ENCODE measurements around the gene GZF1. TPM values are rescaled to one million over a fixed set of nuclear protein-coding genes. Genes with fewer than 3 reads are reported as not detected.

The GZF1 gene
- total and polyA plus RNA-seq, 7 experiments from 2014 or later: 1.4 to 44.0 (median 14.9) TPM

GRCh38 chr20:23357767-23358562 is 4.0 kb upstream of the GZF1 start:
- peak overlapping the region; percentile 94 to 98 (median 97) for H3K27ac Mint-ChIP-seq
- peak; percentile 97 to 99 (median 98) for DNase-seq
- ATAC-seq: peak; percentile 81
- CTCF ChIA-PET: interaction anchor here (1.5 to 2.3 kb wide), 3 partner anchors 8 to 64 kb away, joined by 4 to 12 read pairs (median 6); partner anchors contain the start of genes NAPB and NXT1
- H3K4me1 Mint-ChIP-seq: peaks cover 17 to 38% (median 34%) of the 10 kb centered on the region in 7 donors
- Histone ChIP-seq H3K36me3 (ENCODE audit: control insufficient read depth in 2 of 3, insufficient read depth in 3 of 3, low read length in 3 of 3) (peaks cover 0 to 10% (median 0%) of the 10 kb centered on the region in 3 experiments), H3K4me3 (ENCODE audit: low read length) (peak overlapping the region; percentile 85), H3K4me1 (ENCODE audit: control insufficient read depth in 2 of 2, insufficient read depth in 2 of 2, low read length in 2 of 2) (peaks cover 14 to 22% of the 10 kb centered on the region in 2 donors), H3K27me3 (ENCODE audit: control insufficient read depth in 2 of 2, insufficient read depth in 2 of 2, low read length in 2 of 2) (no peaks in the 10 kb centered on the region), H3K9me3 (ENCODE audit: control insufficient read depth in 2 of 3, low read length in 3 of 3) (no peaks in the 10 kb centered on the region), H3K27ac (ENCODE audit: low read depth, low read length) (peak overlapping the region; percentile 92)
- H3K36me3 Mint-ChIP-seq: peaks cover 0 to 10% (median 0%) of the 10 kb centered on the region in 5 donors
- H3K4me3 Mint-ChIP-seq: peak overlapping the region; percentile 91 to 95 (median 93)
- POLR2A ChIA-PET: interaction anchor here (0.6 to 5.0 kb wide), 8 partner anchors 8 to 1700 kb away, joined by 3 to 88 read pairs (median 4); partner anchors contain the start of genes ACSS1, NAPB and NXT1
- peaks cover 0 to 7% (median 0%) of the 10 kb centered on the region in 11 donors for H3K9me3 Mint-ChIP-seq
- peaks cover 0 to 4% (median 0%) of the 10 kb centered on the region in 5 donors for H3K27me3 Mint-ChIP-seq
- intact Hi-C loops (cut with micrococcal nuclease): loop anchor here (1.0 to 10.0 kb wide), 6 partner anchors 8 to 1839 kb away; partner anchors contain the start of genes NXT1 (in 2 of the 2), ACSS1 (in 1 of the 2) and NAPB (in 1 of the 2)

GRCh38 chr20:23358563-23358906 is 3.4 kb upstream of the GZF1 start:
- no peaks in the 10 kb centered on the region for H3K27me3 ChIP-seq (ENCODE audit: control insufficient read depth in 2 of 2, insufficient read depth in 2 of 2, low read length in 2 of 2)
- CTCF ChIA-PET: interaction anchor here (1.5 to 2.3 kb wide), 3 partner anchors 8 to 63 kb away, joined by 4 to 12 read pairs (median 6); partner anchors contain the start of genes NAPB and NXT1
- POLR2A ChIA-PET: interaction anchor here (0.6 to 5.0 kb wide), 7 partner anchors 8 to 1699 kb away, joined by 3 to 88 read pairs (median 4); partner anchors contain the start of genes ACSS1, NAPB and NXT1
- ATAC-seq (no peak), DNase-seq (no peak)
- Mint-ChIP-seq H3K36me3 (peaks cover 0 to 10% (median 0%) of the 10 kb centered on the region in 5 donors), H3K27ac (peak overlapping the region; percentile 81 to 98 (median 94)), H3K4me3 (peak overlapping the region; percentile 83 to 95 (median 93)), H3K9me3 (peaks cover 0 to 7% (median 0%) of the 10 kb centered on the region in 11 donors), H3K4me1 (peaks cover 19 to 42% (median 40%) of the 10 kb centered on the region in 7 donors), H3K27me3 (peaks cover 0 to 4% (median 0%) of the 10 kb centered on the region in 5 donors)
- peaks cover 18 to 28% of the 10 kb centered on the region in 2 donors for H3K4me1 ChIP-seq (ENCODE audit: control insufficient read depth in 2 of 2, insufficient read depth in 2 of 2, low read length in 2 of 2)
- H3K27ac ChIP-seq (ENCODE audit: low read depth, low read length): peak overlapping the region; percentile 92
- intact Hi-C loops (cut with micrococcal nuclease): loop anchor here (1.0 to 10.0 kb wide), 6 partner anchors 8 to 1838 kb away; partner anchors contain the start of genes NXT1 (in 2 of the 2), ACSS1 (in 1 of the 2) and NAPB (in 1 of the 2)
- H3K9me3 ChIP-seq (ENCODE audit: control insufficient read depth in 2 of 3, low read length in 3 of 3): no peaks in the 10 kb centered on the region
- H3K36me3 ChIP-seq (ENCODE audit: control insufficient read depth in 2 of 3, insufficient read depth in 3 of 3, low read length in 3 of 3): peaks cover 0 to 10% (median 0%) of the 10 kb centered on the region in 3 experiments
- H3K4me3 ChIP-seq (ENCODE audit: low read length): peak overlapping the region; percentile 85

- Mint-ChIP-seq H3K27ac (peak overlapping the region; percentile 81 to 98 (median 94)), H3K4me1 (peaks cover 19 to 45% (median 43%) of the 10 kb centered on the region in 7 donors), H3K36me3 (peaks cover 0 to 9% (median 0%) of the 10 kb centered on the region in 5 donors), H3K27me3 (peaks cover 0 to 4% (median 0%) of the 10 kb centered on the region in 5 donors), H3K9me3 (peaks cover 0 to 7% (median 0%) of the 10 kb centered on the region in 11 donors), H3K4me3 (peak overlapping the region in 6 of 10 donors; percentile 83 to 95 (median 92))
- ChIA-PET POLR2A (interaction anchor here (1.1 to 5.0 kb wide), 5 partner anchors 9 to 63 kb away, joined by 3 to 88 read pairs (median 5); partner anchors contain the start of genes NAPB and NXT1), CTCF (interaction anchor here (1.5 to 2.3 kb wide), 3 partner anchors 9 to 63 kb away, joined by 4 to 12 read pairs (median 6); partner anchors contain the start of genes NAPB and NXT1)
- H3K27ac ChIP-seq (ENCODE audit: low read depth, low read length): peak overlapping the region; percentile 92
- no peak for DNase-seq
- no peaks in the 10 kb centered on the region for H3K27me3 ChIP-seq (ENCODE audit: control insufficient read depth in 2 of 2, insufficient read depth in 2 of 2, low read length in 2 of 2)
- no peaks in the 10 kb centered on the region for H3K9me3 ChIP-seq (ENCODE audit: control insufficient read depth in 2 of 3, low read length in 3 of 3)
- no peak overlapping the region for H3K4me3 ChIP-seq (ENCODE audit: low read length)
- H3K4me1 ChIP-seq (ENCODE audit: control insufficient read depth in 2 of 2, insufficient read depth in 2 of 2, low read length in 2 of 2): peaks cover 18 to 30% of the 10 kb centered on the region in 2 donors
- no peak for ATAC-seq
- intact Hi-C loops (cut with micrococcal nuclease): loop anchor here (1.0 to 10.0 kb wide), 6 partner anchors 9 to 1838 kb away; partner anchors contain the start of genes NXT1 (in 2 of the 2), ACSS1 (in 1 of the 2) and NAPB (in 1 of the 2)
- H3K36me3 ChIP-seq (ENCODE audit: control insufficient read depth in 2 of 3, insufficient read depth in 3 of 3, low read length in 3 of 3): peaks cover 0 to 9% (median 0%) of the 10 kb centered on the region in 3 experiments
These were observed 2.9 kb upstream of the GZF1 start for GRCh38 chr20:23358923-23359593.

GRCh38 chr20:23360531-23360930 is 1.5 kb upstream of the GZF1 start:
- H3K27ac Mint-ChIP-seq: peak overlapping the region; percentile 85 to 98 (median 95)
- H3K9me3 ChIP-seq (ENCODE audit: control insufficient read depth in 2 of 3, low read length in 3 of 3): no peaks in the 10 kb centered on the region
- peaks cover 0 to 7% (median 0%) of the 10 kb centered on the region in 11 donors for H3K9me3 Mint-ChIP-seq
- POLR2A ChIA-PET: interaction anchor here (0.7 to 5.0 kb wide), 4 partner anchors 8 to 61 kb away, joined by 3 to 88 read pairs (median 6); partner anchors contain the start of genes NAPB and NXT1
- peaks cover 0 to 12% (median 0%) of the 10 kb centered on the region in 3 experiments for H3K36me3 ChIP-seq (ENCODE audit: control insufficient read depth in 2 of 3, insufficient read depth in 3 of 3, low read length in 3 of 3)
- no peak overlapping the region for H3K4me3 ChIP-seq (ENCODE audit: low read length)
- peaks cover 18 to 30% of the 10 kb centered on the region in 2 donors for H3K4me1 ChIP-seq (ENCODE audit: control insufficient read depth in 2 of 2, insufficient read depth in 2 of 2, low read length in 2 of 2)
- intact Hi-C loops (cut with micrococcal nuclease): loop anchor here in 1 of 2 donors (2.0 kb wide), 1 partner anchor 1632 kb away; the partner anchor contains the start of gene APMAP
- ATAC-seq (no peak), DNase-seq (no peak)
- peaks cover 0 to 4% (median 0%) of the 10 kb centered on the region in 5 donors for H3K27me3 Mint-ChIP-seq
- peaks cover 29 to 56% (median 53%) of the 10 kb centered on the region in 7 donors for H3K4me1 Mint-ChIP-seq
- H3K36me3 Mint-ChIP-seq: peaks cover 8 to 12% (median 9%) of the 10 kb centered on the region in 5 donors
- peak overlapping the region; percentile 95 for H3K27ac ChIP-seq (ENCODE audit: low read depth, low read length)
- CTCF ChIA-PET: interaction anchor here (1.1 to 1.5 kb wide), 2 partner anchors 8 to 11 kb away, joined by 4 to 8 read pairs; no protein-coding TSS in a partner anchor
- H3K27me3 ChIP-seq (ENCODE audit: control insufficient read depth in 2 of 2, insufficient read depth in 2 of 2, low read length in 2 of 2): no peaks in the 10 kb centered on the region
- peak overlapping the region; percentile 85 to 94 (median 86) for H3K4me3 Mint-ChIP-seq

- no peak for DNase-seq
- H3K4me1 Mint-ChIP-seq: peaks cover 31 to 60% (median 56%) of the 10 kb centered on the region in 7 donors
- POLR2A ChIA-PET: interaction anchor here (0.6 to 5.0 kb wide), 4 partner anchors 8 to 1619 kb away, joined by 3 to 88 read pairs (median 6); partner anchors contain the start of genes NAPB and NXT1
- H3K9me3 Mint-ChIP-seq: peaks cover 0 to 7% (median 0%) of the 10 kb centered on the region in 11 donors
- no peaks in the 10 kb centered on the region for H3K27me3 ChIP-seq (ENCODE audit: control insufficient read depth in 2 of 2, insufficient read depth in 2 of 2, low read length in 2 of 2)
- H3K4me3 Mint-ChIP-seq: peak overlapping the region; percentile 85 to 94 (median 86)
- H3K9me3 ChIP-seq (ENCODE audit: control insufficient read depth in 2 of 3, low read length in 3 of 3): no peaks in the 10 kb centered on the region
- H3K4me3 ChIP-seq (ENCODE audit: low read length): peak overlapping the region; percentile 90
- peaks cover 22 to 30% of the 10 kb centered on the region in 2 donors for H3K4me1 ChIP-seq (ENCODE audit: control insufficient read depth in 2 of 2, insufficient read depth in 2 of 2, low read length in 2 of 2)
- intact Hi-C loops (cut with micrococcal nuclease): loop anchor here in 1 of 2 donors (2.0 kb wide), 1 partner anchor 1632 kb away; the partner anchor contains the start of gene APMAP
- peak overlapping the region; percentile 95 for H3K27ac ChIP-seq (ENCODE audit: low read depth, low read length)
- peaks cover 8 to 15% (median 13%) of the 10 kb centered on the region in 5 donors for H3K36me3 Mint-ChIP-seq
- CTCF ChIA-PET: interaction anchor here (0.6 to 1.5 kb wide), 3 partner anchors 8 to 60 kb away, joined by 4 to 8 read pairs (median 4); partner anchors contain the start of gene NAPB
- ATAC-seq: no peak
- H3K36me3 ChIP-seq (ENCODE audit: control insufficient read depth in 2 of 3, insufficient read depth in 3 of 3, low read length in 3 of 3): peaks cover 0 to 15% (median 0%) of the 10 kb centered on the region in 3 experiments
- peaks cover 0 to 4% (median 0%) of the 10 kb centered on the region in 5 donors for H3K27me3 Mint-ChIP-seq
- peak overlapping the region; percentile 85 to 97 (median 95) for H3K27ac Mint-ChIP-seq
These were observed 885 bp upstream of the GZF1 start for GRCh38 chr20:23361119-23361475.
